Endodermal cell (in vitro differentiated cells): ENCODE measurements around the gene FBXO2. TPM values are rescaled to one million over a fixed set of nuclear protein-coding genes. Genes with fewer than 3 reads are reported as not detected.

Experiments
- DNase-seq: peaks from one replicate; pipeline ENCODE4 v3.0.0-alpha.2; 2017
- H3K27ac ChIP-seq: 2 replicates; pipeline ENCODE4 v1.5.1; 2013; ENCODE audit warnings: mild to moderate bottlenecking, low read depth, low read length, moderate library complexity
- H3K27me3 ChIP-seq: 2 replicates; pipeline ENCODE4 v1.6.1; 2013; ENCODE audit warnings: mild to moderate bottlenecking, low read length, moderate library complexity; ENCODE audit not compliant: insufficient read depth, control insufficient read depth, poor library complexity, severe bottlenecking
- H3K36me3 ChIP-seq: 2 replicates; pipeline ENCODE4 v1.7.0; 2013; ENCODE audit warnings: mild to moderate bottlenecking, low read length, moderate library complexity; ENCODE audit not compliant: control insufficient read depth, insufficient read depth
- H3K4me1 ChIP-seq: one replicate; pipeline ENCODE4 v1.7.0; 2013; ENCODE audit warnings: low read length; ENCODE audit not compliant: control insufficient read depth, insufficient read depth
- H3K4me3 ChIP-seq: 2 replicates; pipeline ENCODE4 v1.5.1; 2013; ENCODE audit warnings: mild to moderate bottlenecking, low read length, moderate library complexity
- H3K9ac ChIP-seq: 2 replicates; pipeline ENCODE4 v1.6.1; 2013; ENCODE audit warnings: mild to moderate bottlenecking, low read length, moderate library complexity; ENCODE audit not compliant: poor library complexity, severe bottlenecking; ENCODE audit errors: extremely low read depth
- H3K9me3 ChIP-seq: 2 replicates; pipeline ENCODE4 v1.6.1; 2013; ENCODE audit warnings: mild to moderate bottlenecking, low read length, moderate library complexity; ENCODE audit not compliant: control insufficient read depth
- H3K27ac Mint-ChIP-seq: 2 replicates; pipeline ENCODE4 v1.8.0; 2020; ENCODE audit warnings: mixed read lengths
- H3K27me3 Mint-ChIP-seq: 2 replicates; pipeline ENCODE4 v1.8.0; 2021; ENCODE audit warnings: mild to moderate bottlenecking, mixed read lengths; ENCODE audit not compliant: insufficient read depth
- H3K36me3 Mint-ChIP-seq: 2 replicates; pipeline ENCODE4 v1.8.0; 2020; ENCODE audit warnings: low read depth, mixed read lengths
- H3K4me1 Mint-ChIP-seq: 2 replicates; pipeline ENCODE4 v1.8.0; 2020; ENCODE audit warnings: mixed read lengths
- H3K4me3 Mint-ChIP-seq: 2 replicates; pipeline ENCODE4 v1.8.0; 2020; ENCODE audit warnings: mild to moderate bottlenecking, moderate library complexity, mixed read lengths
- H3K9me3 Mint-ChIP-seq: 2 replicates; pipeline ENCODE4 v1.8.0; 2020; ENCODE audit warnings: mild to moderate bottlenecking, mixed read lengths
- WGBS, 2 experiments: methylation state at CpG; one replicate each; pipeline versions ENCODE4 v1.1.5 to v1.1.7; 2013; ENCODE audit warnings: missing lambda C conversion rate in 2 of 2, mixed read lengths in 1 of 2; ENCODE audit not compliant: insufficient coverage in 1 of 2, insufficient read length in 1 of 2; 5-methylcytosine and 5-hydroxymethylcytosine counted together
- total RNA-seq, 2 donors: library from RNA; stranded (reverse); fragmentation: NEBNext Ultra II Directional in 1 of 2; extraction: Animal tissue kit (Norgen Biotek cat#: 25700) in 1 of 2; gene quantifications; 2 replicates in 1 of 2; 3 replicates in 1 of 2; pipeline ENCODE4 v1.2.1, GENCODE V29; 2021
- TF ChIP-seq, protein P1 (sequence below): fragments of 200-600 bp; sonication (generic); conservative IDR thresholded peaks from 2 replicates; pipeline ENCODE4 v1.5.0; 2021; ENCODE audit warnings: antibody characterized with exemption, mild to moderate bottlenecking

The FBXO2 gene
- total RNA-seq, 2 donors from 2014 or later = 14.1 to 32.0 TPM

- no peaks in the 10 kb centered on the region for H3K4me1 ChIP-seq
- H3K9me3 Mint-ChIP-seq = no peaks in the 10 kb centered on the region
- H3K4me3 ChIP-seq = no peak overlapping the region
- H3K9me3 ChIP-seq = no peaks in the 10 kb centered on the region
- no peak for DNase-seq
- H3K4me1 Mint-ChIP-seq = peaks cover 7% of the 10 kb centered on the region
- peaks cover 26% of the 10 kb centered on the region for H3K36me3 ChIP-seq
- TF ChIP-seq, protein P1, sequence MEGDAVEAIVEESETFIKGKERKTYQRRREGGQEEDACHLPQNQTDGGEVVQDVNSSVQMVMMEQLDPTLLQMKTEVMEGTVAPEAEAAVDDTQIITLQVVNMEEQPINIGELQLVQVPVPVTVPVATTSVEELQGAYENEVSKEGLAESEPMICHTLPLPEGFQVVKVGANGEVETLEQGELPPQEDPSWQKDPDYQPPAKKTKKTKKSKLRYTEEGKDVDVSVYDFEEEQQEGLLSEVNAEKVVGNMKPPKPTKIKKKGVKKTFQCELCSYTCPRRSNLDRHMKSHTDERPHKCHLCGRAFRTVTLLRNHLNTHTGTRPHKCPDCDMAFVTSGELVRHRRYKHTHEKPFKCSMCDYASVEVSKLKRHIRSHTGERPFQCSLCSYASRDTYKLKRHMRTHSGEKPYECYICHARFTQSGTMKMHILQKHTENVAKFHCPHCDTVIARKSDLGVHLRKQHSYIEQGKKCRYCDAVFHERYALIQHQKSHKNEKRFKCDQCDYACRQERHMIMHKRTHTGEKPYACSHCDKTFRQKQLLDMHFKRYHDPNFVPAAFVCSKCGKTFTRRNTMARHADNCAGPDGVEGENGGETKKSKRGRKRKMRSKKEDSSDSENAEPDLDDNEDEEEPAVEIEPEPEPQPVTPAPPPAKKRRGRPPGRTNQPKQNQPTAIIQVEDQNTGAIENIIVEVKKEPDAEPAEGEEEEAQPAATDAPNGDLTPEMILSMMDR = no peak
- no peak overlapping the region for H3K9ac ChIP-seq
- 88 to 100% methylated on average over 2 of the region's 2 CpGs for WGBS, 2 experiments
- H3K4me3 Mint-ChIP-seq = no peak overlapping the region
- no peak overlapping the region for H3K27ac ChIP-seq
- H3K27ac Mint-ChIP-seq = no peak overlapping the region
- H3K36me3 Mint-ChIP-seq = peaks cover 32% of the 10 kb centered on the region
- no peaks in the 10 kb centered on the region for H3K27me3 ChIP-seq
- no peaks in the 10 kb centered on the region for H3K27me3 Mint-ChIP-seq
Observed at GRCh38 chr1:11678442-11678841, 24.2 kb upstream of the FBXO2 start.

DNA sequence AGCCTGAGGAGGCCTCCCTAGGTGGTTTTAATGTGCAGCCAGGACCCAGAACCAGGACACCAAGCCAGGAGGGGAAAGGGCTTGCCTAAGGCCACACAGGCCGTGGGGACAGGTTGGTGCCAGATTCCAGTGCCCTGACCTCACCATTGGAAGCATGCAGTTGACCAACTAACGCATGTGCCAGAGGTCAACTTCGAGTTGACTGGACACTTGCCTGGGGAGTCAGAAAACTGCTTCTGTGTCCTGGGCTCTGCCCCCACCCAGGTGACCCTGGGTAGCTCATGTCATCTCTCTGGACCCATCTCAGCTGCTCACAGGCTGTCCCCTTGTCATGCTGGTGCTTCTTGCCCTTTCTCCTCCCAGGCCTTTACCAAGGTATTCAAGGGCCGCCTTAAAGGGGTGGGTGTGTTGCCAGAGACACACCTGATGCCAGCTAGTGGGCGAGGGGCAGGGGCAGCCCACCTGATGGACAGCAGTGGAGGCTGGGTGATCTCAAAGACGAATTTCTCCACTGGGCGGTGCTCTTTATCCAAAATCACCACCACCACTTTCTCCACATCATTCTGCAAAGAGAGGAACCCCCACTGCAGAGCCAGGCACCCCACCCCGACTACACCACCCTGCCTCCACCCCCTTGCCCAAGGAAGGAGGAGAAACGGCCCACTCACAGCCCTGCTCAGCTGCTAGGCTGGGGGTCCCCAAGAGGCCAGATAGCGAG is 22.3 kb upstream of the FBXO2 start:
- TF ChIP-seq, protein P1 = no peak
- Histone ChIP-seq H3K9ac (no peak overlapping the region), H3K27ac (no peak overlapping the region), H3K9me3 (no peaks in the 10 kb centered on the region), H3K27me3 (no peaks in the 10 kb centered on the region), H3K4me3 (no peak overlapping the region), H3K36me3 (peaks cover 28% of the 10 kb centered on the region), H3K4me1 (no peaks in the 10 kb centered on the region)
- 93 to 94% methylated on average over 5 to 10 of the region's 10 CpGs for WGBS, 2 experiments
- Mint-ChIP-seq H3K4me1 (peaks cover 2% of the 10 kb centered on the region), H3K36me3 (peaks cover 42% of the 10 kb centered on the region), H3K27ac (peak overlapping the region; percentile 13), H3K4me3 (no peak overlapping the region), H3K9me3 (no peaks in the 10 kb centered on the region), H3K27me3 (no peaks in the 10 kb centered on the region)
- DNase-seq = no peak

GRCh38 chr1:11675325-11675724 is 21.1 kb upstream of the FBXO2 start:
- no peak overlapping the region for H3K4me3 ChIP-seq
- H3K36me3 Mint-ChIP-seq = peaks cover 51% of the 10 kb centered on the region
- no peak for DNase-seq
- H3K9me3 Mint-ChIP-seq = no peaks in the 10 kb centered on the region
- H3K4me1 ChIP-seq = no peaks in the 10 kb centered on the region
- no peaks in the 10 kb centered on the region for H3K9me3 ChIP-seq
- 93 to 100% methylated on average over 4 to 10 of the region's 10 CpGs for WGBS, 2 experiments
- peaks cover 28% of the 10 kb centered on the region for H3K36me3 ChIP-seq
- no peak overlapping the region for H3K9ac ChIP-seq
- TF ChIP-seq, protein P1 = no peak
- H3K27ac ChIP-seq = no peak overlapping the region
- H3K4me3 Mint-ChIP-seq = no peak overlapping the region
- H3K27me3 ChIP-seq = no peaks in the 10 kb centered on the region
- peaks cover 1% of the 10 kb centered on the region for H3K4me1 Mint-ChIP-seq
- no peak overlapping the region for H3K27ac Mint-ChIP-seq
- H3K27me3 Mint-ChIP-seq = no peaks in the 10 kb centered on the region
